ENCODE measurements around the gene FXN.

The FXN gene

DNA sequence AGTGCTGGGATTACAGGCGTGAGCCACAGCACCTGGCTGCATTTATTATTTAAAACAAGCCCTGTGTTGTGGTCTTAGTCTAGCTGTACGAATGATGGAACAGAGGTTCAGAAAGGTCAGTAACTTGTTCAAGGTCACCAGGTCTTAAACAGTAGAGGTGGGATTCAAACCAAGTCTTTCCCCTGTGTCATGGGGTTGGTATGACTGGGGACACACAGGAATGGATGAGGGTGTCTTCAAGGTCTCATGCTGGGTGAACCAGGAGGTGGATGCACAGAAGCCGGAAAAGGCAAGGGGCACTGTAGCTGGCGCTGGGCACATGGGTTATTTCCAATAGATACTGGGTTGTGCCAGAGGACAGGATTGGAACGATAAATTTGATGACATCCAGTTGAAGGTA is 106.3 kb downstream of the FXN start:
- DNase-seq (ENCODE audit: low spot score), result no peak

DNA sequence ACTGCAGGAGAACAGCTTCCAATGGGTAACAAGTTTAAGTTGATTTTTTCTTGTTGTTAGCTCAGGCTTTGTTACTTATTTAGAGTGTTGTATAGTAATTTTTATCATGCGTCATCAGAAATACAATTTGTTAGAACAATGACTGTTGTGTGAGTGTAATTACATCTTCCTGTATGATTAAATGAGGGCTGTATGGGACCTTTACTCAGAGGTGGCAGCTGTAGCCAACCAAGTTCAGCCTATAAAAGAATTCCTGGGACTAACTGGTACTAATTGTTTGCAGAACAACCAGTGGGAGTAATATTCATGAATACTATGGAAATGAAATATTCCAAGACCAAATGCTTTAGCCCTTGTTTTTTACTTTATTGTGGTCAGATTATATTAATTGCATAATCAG is 107.7 kb downstream of the FXN start:
- DNase-seq (ENCODE audit: low spot score), result no peak

DNA sequence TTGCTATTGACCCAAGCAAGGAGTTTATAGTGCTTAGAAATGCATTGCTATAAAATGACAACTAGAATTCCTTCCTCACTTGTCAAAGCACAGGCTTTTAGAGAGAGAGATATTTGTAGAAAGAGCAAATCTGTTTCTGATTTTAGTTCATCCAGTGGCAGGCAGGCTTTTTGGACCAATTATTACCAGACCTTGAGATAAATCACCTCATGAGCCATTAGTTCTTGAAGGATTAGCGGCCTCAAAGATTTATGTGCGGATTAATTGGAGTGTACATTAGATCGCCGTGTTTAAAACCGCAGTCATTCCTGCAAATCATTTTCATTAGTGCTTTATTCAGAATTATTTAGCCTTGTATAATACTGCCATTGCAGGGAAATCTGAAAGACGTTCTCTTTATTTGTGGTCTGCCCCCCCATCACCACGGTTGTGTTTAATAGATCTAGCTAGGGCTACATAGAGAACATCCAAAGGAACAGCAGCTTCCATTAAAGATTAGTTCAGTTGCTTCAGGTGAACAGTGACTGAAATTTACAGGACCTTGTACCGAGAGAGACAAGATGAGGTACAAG is 109.7 kb downstream of the FXN start:
- DNase-seq (ENCODE audit: low spot score), result no peak

DNA sequence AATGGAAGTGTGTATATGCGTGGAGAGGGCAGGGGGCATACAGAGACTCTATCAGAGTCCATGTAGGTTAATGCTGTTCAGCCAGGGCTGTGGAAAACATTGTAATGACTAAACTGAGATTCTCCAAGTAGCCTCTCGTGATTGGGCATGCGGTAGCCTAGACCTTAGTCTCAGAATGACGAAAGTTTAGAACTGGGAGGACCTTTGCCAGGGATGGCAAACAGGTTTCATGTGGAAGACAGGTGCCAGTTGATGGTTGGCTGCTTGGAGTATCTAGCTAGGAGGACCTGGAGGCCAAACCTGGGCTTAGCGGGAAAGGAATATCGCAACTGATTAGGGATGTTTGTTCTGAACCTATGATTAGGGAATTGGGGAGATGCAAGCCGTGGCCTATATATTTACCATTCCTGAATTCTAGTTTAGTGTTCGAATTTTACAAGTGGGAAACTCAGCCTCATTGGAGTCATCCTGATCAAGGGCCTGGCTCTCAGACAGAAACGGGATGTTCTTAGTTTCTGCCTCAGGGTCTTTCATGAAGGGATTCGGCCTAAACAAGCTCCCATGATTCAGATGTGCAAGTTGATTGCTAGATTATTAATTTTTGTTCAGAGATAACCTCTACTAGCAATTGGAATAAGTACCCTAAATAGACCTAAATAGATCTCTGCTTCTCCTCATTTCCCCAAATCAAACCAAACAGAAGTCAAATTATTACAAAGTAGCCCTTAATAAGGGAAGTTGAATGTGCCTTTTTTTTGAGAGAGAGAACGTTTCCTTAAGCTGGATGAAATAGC is 111.7 kb downstream of the FXN start:
- no peak for DNase-seq (ENCODE audit: low spot score)

DNA sequence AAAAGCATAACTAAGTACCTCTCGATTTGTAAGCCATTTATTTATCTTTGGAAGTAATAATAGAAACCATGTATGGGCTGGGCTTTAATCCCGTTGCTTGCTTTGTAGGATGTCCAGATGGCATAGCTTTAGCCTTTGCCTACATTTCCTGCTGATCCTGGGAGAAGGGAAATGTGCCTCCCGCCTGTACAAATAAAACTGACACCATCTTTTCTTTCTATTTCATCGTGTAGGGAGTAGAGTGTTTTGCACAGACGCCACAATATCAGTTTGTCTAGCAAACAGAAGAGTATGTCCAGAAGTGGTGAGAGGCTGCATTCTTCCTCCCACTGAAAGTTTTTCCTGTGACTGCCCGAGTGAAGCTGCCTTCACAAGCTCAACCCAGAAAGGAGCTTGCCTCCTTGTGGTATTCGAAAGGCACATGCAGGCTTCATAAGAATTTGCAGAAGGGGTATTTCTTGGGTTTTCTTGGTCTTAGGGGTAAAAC is 113.8 kb downstream of the FXN start:
- DNase-seq (ENCODE audit: low spot score), result no peak
